GM12865 (cell line): ENCODE measurements around the gene CRIM1.

Source experiments
- DNase-seq: peaks from one replicate; pipeline ENCODE4 v3.0.0; 2010; ENCODE audit warnings: low read depth
- H3K4me3 ChIP-seq: 2 replicates; pipeline ENCODE4 v1.5.1; 2011; ENCODE audit warnings: mild to moderate bottlenecking, low read depth, low read length, control low read depth
- CTCF ChIP-seq: IDR thresholded peaks from 2 replicates; pipeline ENCODE4 v1.5.1; 2011; ENCODE audit warnings: low read length, control low read depth, low read depth, inconsistent platforms; ENCODE audit not compliant: insufficient read depth; ENCODE audit errors: missing control alignments

CRIM1 gene

GRCh38 chr2:36385603-36386002 is 30.0 kb downstream of the CRIM1 start:
- no peak overlapping the region for H3K4me3 ChIP-seq
- no peak for DNase-seq
- no peak for TF ChIP-seq CTCF

GRCh38 chr2:36387258-36387916 is 31.8 kb downstream of the CRIM1 start:
- DNase-seq: no peak
- no peak for TF ChIP-seq CTCF
- H3K4me3 ChIP-seq: no peak overlapping the region

GRCh38 chr2:36388472-36388871 is 32.9 kb downstream of the CRIM1 start:
- no peak for DNase-seq
- no peak for TF ChIP-seq CTCF
- H3K4me3 ChIP-seq: no peak overlapping the region

GRCh38 chr2:36389091-36389564 is 33.5 kb downstream of the CRIM1 start:
- DNase-seq: no peak
- no peak overlapping the region for H3K4me3 ChIP-seq
- no peak for TF ChIP-seq CTCF

GRCh38 chr2:36389577-36389976 is 34.0 kb downstream of the CRIM1 start:
- H3K4me3 ChIP-seq: no peak overlapping the region
- no peak for TF ChIP-seq CTCF
- no peak for DNase-seq

GRCh38 chr2:36392571-36393255 is 37.1 kb downstream of the CRIM1 start:
- no peak for DNase-seq
- no peak for TF ChIP-seq CTCF
- H3K4me3 ChIP-seq: no peak overlapping the region
